HepG2 (cell line): ENCODE data around the gene CEP78. TPM values are rescaled to one million over a fixed set of nuclear protein-coding genes. Genes with fewer than 3 reads are reported as not detected.
A peak's percentile ranks its signal among the peaks of the same experiment; 100 is the strongest.

Source experiments
- ATAC-seq: fragments of 200-7000 bp; cut with Tn5 transposase; 3 replicates; pipeline ENCODE4 v1.9.1; 2020; ENCODE audit warnings: mild to moderate bottlenecking, moderate library complexity
- BruUV-seq: library from RNA; stranded (reverse); fragments of 400-500 nt; replicated peaks from 2 replicates; lab custom pipeline; 2021; lab: Mats Ljungman, UMichigan
- CTCF ChIA-PET: fragments of 300-600 bp; formaldehyde crosslinking; extraction: SDS; loops from one replicate; lab custom pipeline; 2021; ENCODE audit warnings: low total read pairs, inconsistent platforms, low intra/inter-chr PET ratio; lab: Yijun Ruan, JAX
- POLR2A ChIA-PET: fragments of 350-600 bp; sonication (Branson Sonifier 250); formaldehyde crosslinking; loops from one replicate; lab custom pipeline; 2020; ENCODE audit warnings: antibody characterized with exemption, inconsistent platforms; lab: Yijun Ruan, JAX
- DNase-seq: peaks from one replicate; pipeline ENCODE4 v3.0.0-alpha.2; 2015; ENCODE audit warnings: low spot score
- FAIRE-seq: peaks from 3 replicates; lab custom pipeline; 2011; peaks lifted over from hg19 to GRCh38; lab: Jason Lieb, UNC
- H2AFZ ChIP-seq: one replicate; pipeline ENCODE4 v1.6.1; 2011; ENCODE audit warnings: low read length, inconsistent platforms
- H3K27ac ChIP-seq: fragments of 300-600 bp; 3 replicates; pipeline ENCODE4 v1.8.0; 2011; ENCODE audit warnings: mixed run types, mild to moderate bottlenecking, mixed read lengths, low read length, inconsistent platforms; ENCODE audit not compliant: insufficient read depth; ENCODE audit errors: extremely low read length
- H3K27me3 ChIP-seq, 2 experiments: fragments of 200-600 bp in 1 of 2; 2 replicates in 1 of 2; 3 replicates in 1 of 2; pipeline versions ENCODE4 v1.6.0 to v1.8.0; 2011; ENCODE audit warnings: low read length in 2 of 2, mild to moderate bottlenecking in 2 of 2, moderate library complexity in 2 of 2, inconsistent platforms in 1 of 2; ENCODE audit not compliant: insufficient read depth in 2 of 2, control insufficient read depth in 1 of 2
- H3K36me3 ChIP-seq, 2 experiments: fragments of 200-600 bp in 1 of 2; replicated peaks in 1 of 2; 2 replicates in 1 of 2; 3 replicates in 1 of 2; pipeline versions ENCODE4 v1.5.1 to v1.8.0; 2011; ENCODE audit warnings: low read length in 2 of 2, inconsistent platforms in 1 of 2; ENCODE audit not compliant: insufficient read depth in 2 of 2, control insufficient read depth in 1 of 2
- H3K4me1 ChIP-seq: 2 replicates; pipeline ENCODE4 v1.5.1; 2012; ENCODE audit warnings: low read length, inconsistent platforms; ENCODE audit not compliant: insufficient read depth
- H3K4me2 ChIP-seq: 2 replicates; pipeline ENCODE4 v1.6.0; 2011; ENCODE audit warnings: low read depth, low read length, inconsistent platforms
- H3K4me3 ChIP-seq, 3 experiments: fragments of 200-600 bp in 1 of 3; sonication (generic), shearing (Covaris generic) in 1 of 3; replicated peaks in 1 of 3; 2 replicates each; pipeline ENCODE4 v1.5.1; 2011 to 2016; ENCODE audit warnings: low read length in 3 of 3, inconsistent platforms in 2 of 3, low read depth in 2 of 3, mild to moderate bottlenecking in 2 of 3, control low read depth in 1 of 3, mixed read lengths in 1 of 3; ENCODE audit not compliant: insufficient read depth in 1 of 3
- H3K79me2 ChIP-seq: one replicate; pipeline ENCODE4 v1.6.1; 2011; ENCODE audit warnings: low read length, inconsistent platforms; ENCODE audit not compliant: insufficient read depth
- H3K9ac ChIP-seq: 2 replicates; pipeline ENCODE4 v1.6.0; 2011; ENCODE audit warnings: mild to moderate bottlenecking, low read depth, low read length, inconsistent platforms; ENCODE audit not compliant: insufficient read depth
- H3K9me3 ChIP-seq: 2 replicates; pipeline ENCODE4 v1.5.1; 2012; ENCODE audit warnings: mild to moderate bottlenecking, low read length
- H4K20me1 ChIP-seq: 2 replicates; pipeline ENCODE4 v1.6.0; 2011; ENCODE audit warnings: inconsistent platforms, mild to moderate bottlenecking, low read length, moderate library complexity; ENCODE audit not compliant: insufficient read depth
- ATRX ChIP-seq: sonication (generic); formaldehyde crosslinking; IDR thresholded peaks from 2 replicates; pipeline ENCODE4 v1.4.0; 2020; ENCODE audit warnings: missing genetic modification reagents, borderline replicate concordance
- ETS1 ChIP-seq: sonication (generic); formaldehyde crosslinking; IDR thresholded peaks from 2 replicates; pipeline ENCODE4 v1.4.0; 2020; ENCODE audit warnings: missing genetic modification reagents
- GABPB1 ChIP-seq: IDR thresholded peaks from 2 replicates; pipeline ENCODE4 v1.6.1; 2016; ENCODE audit warnings: mild to moderate bottlenecking, missing genetic modification reagents, moderate library complexity, missing compliant biosample characterization
- KDM3A ChIP-seq: IDR thresholded peaks from 2 replicates; pipeline ENCODE4 v1.6.1; 2018; ENCODE audit warnings: low read depth, missing compliant biosample characterization
- NCOR1 ChIP-seq: fragments of 200-600 bp; sonication (generic); IDR thresholded peaks from 2 replicates; pipeline ENCODE4 v1.7.0; 2017; ENCODE audit warnings: antibody characterized with exemption, low read length, borderline replicate concordance
- NFRKB ChIP-seq: fragments of 450-650 bp; IDR thresholded peaks from 2 replicates; pipeline ENCODE4 v1.6.1; 2017
- NR0B2 ChIP-seq: sonication (generic); formaldehyde crosslinking; IDR thresholded peaks from 2 replicates; pipeline ENCODE4 v1.4.0; 2020; ENCODE audit warnings: mild to moderate bottlenecking, missing genetic modification reagents
- POLR2AphosphoS5 ChIP-seq: IDR thresholded peaks from 2 replicates; pipeline ENCODE4 v1.6.1; 2012; ENCODE audit warnings: low read depth, low read length
- SNRNP70 ChIP-seq: fragments of 200-400 bp; formaldehyde crosslinking; IDR thresholded peaks from 2 replicates; pipeline ENCODE4 v1.6.1; 2017; ENCODE audit warnings: mild to moderate bottlenecking, low read depth, low read length, moderate library complexity
- TBX3 ChIP-seq: fragments of 450-650 bp; IDR thresholded peaks from 2 replicates; pipeline ENCODE4 v1.6.1; 2017; ENCODE audit warnings: antibody characterized with exemption, mild to moderate bottlenecking, inconsistent platforms, borderline replicate concordance
- ZFP1 ChIP-seq: IDR thresholded peaks from 2 replicates; pipeline ENCODE4 v1.6.1; 2016
- ZNF124 ChIP-seq: sonication (generic); formaldehyde crosslinking; IDR thresholded peaks from 2 replicates; pipeline ENCODE4 v1.4.0; 2020; ENCODE audit warnings: missing genetic modification reagents
- ZNF337 ChIP-seq: sonication (generic); formaldehyde crosslinking; IDR thresholded peaks from 2 replicates; pipeline ENCODE4 v1.5.1; 2020; ENCODE audit warnings: missing genetic modification reagents, low read depth, mild to moderate bottlenecking, borderline replicate concordance
- WGBS: methylation state at CpG from one replicate; pipeline ENCODE4 v1.1.6; 2017; ENCODE audit warnings: low lambda C conversion rate; 5-methylcytosine and 5-hydroxymethylcytosine counted together
- in situ Hi-C: cut with HindIII; loops from 2 replicates; pipeline ENCODE4 v1.10.0; 2017; ENCODE audit warnings: low pct_unique_long_range_greater_than_20kb; ENCODE audit not compliant: extremely low pct_ligation_motif_present
- intact Hi-C: fragments of 100-400 bp; cut with micrococcal nuclease; formaldehyde crosslinking; loops from one replicate; pipeline ENCODE4 v1.10.0; 2022; ENCODE audit not compliant: unreplicated experiment
- polyA plus RNA-seq, 8 experiments: library from polyadenylated mRNA; depleted of rRNA in 3 of 8; stranded (reverse) in 7 of 8; unstranded in 1 of 8; fragments of >200 nt; fragmentation: Illumina TruSeq in 4 of 8; extraction: Trizol in 4 of 8; gene quantifications; 2 replicates each; pipeline versions ENCODE4 v1.2.1 to v1.2.3, GENCODE V29; 2011 to 2016; ENCODE audit warnings: low read depth in 4 of 8, missing spikeins in 1 of 8, mixed read lengths in 1 of 8; ENCODE audit not compliant: insufficient read depth in 1 of 8
- total RNA-seq, 5 experiments: library from RNA; depleted of rRNA; stranded (reverse); fragments of >200 nt; fragmentation: Illumina TruSeq; extraction: Trizol; gene quantifications; 2 replicates each; pipeline ENCODE4 v1.2.3, GENCODE V29; 2016; ENCODE audit warnings: low read depth in 1 of 5
- TF ChIP-seq, protein P1 (sequence below): sonication (generic); formaldehyde crosslinking; IDR thresholded peaks from 2 replicates; pipeline ENCODE4 v1.4.0; 2020; ENCODE audit warnings: mild to moderate bottlenecking, missing genetic modification reagents

CEP78 gene
- total and polyA plus RNA-seq, 2 of the 13 experiments (the other 11 are each of a cell fraction or from before 2014, with no cell fraction given), result 5.1 to 30.8 TPM

- BruUV-seq, result no TSS peak
- Histone ChIP-seq H3K27ac (peak overlapping the region; percentile 83), H3K9me3 (no peaks in the 10 kb centered on the region), H3K36me3 (no peaks in the 10 kb centered on the region), H2AFZ (no peak overlapping the region), H3K4me2 (peak overlapping the region; percentile 59), H4K20me1 (no peaks in the 10 kb centered on the region), H3K4me1 (peaks cover 64% of the 10 kb centered on the region), H3K27me3 (no peaks in the 10 kb centered on the region), H3K79me2 (no peaks in the 10 kb centered on the region), H3K9ac (peak overlapping the region; percentile 8; the same call in 1 of the 2 replicates), H3K4me3 (peak overlapping the region in 1 of 3 experiments; percentile 2; a peak in 1 of 6 replicates)
- 32% methylated on average over 6 of the region's 6 CpGs for WGBS
- in situ Hi-C loops, result no loop called here
- CTCF ChIA-PET, result no interaction called here
- intact Hi-C loops, result loop anchor here (1.0 kb wide), 1 partner anchor 9 kb away; no protein-coding TSS in a partner anchor
- POLR2A ChIA-PET, result interaction anchor here (1.0 to 6.1 kb wide), 3 partner anchors 9 to 17 kb away, joined by 3 to 107 read pairs (median 3); partner anchors contain the start of gene PSAT1
- peak; percentile 93 for ATAC-seq
- peak; percentile 94 for DNase-seq
- peak; percentile 95 for FAIRE-seq
- TF ChIP-seq TBX3, result peak; percentile 61; the same call in 1 of the 2 replicates
- TF ChIP-seq SNRNP70, result no peak
- TF ChIP-seq ETS1 (CRISPR knock-in tag), result no peak
- 0 out of 2 replicates have a peak, but pooled peaks have one; percentile 27 for TF ChIP-seq ZNF124 (CRISPR knock-in tag)
- no peak for TF ChIP-seq ATRX (CRISPR knock-in tag)
- TF ChIP-seq ZNF337 (CRISPR knock-in tag), result 0 out of 2 replicates have a peak, but pooled peaks have one; percentile 40
- no peak for TF ChIP-seq POLR2AphosphoS5
- TF ChIP-seq ZFP1 (CRISPR knock-in tag), result no peak
- TF ChIP-seq, protein P1, sequence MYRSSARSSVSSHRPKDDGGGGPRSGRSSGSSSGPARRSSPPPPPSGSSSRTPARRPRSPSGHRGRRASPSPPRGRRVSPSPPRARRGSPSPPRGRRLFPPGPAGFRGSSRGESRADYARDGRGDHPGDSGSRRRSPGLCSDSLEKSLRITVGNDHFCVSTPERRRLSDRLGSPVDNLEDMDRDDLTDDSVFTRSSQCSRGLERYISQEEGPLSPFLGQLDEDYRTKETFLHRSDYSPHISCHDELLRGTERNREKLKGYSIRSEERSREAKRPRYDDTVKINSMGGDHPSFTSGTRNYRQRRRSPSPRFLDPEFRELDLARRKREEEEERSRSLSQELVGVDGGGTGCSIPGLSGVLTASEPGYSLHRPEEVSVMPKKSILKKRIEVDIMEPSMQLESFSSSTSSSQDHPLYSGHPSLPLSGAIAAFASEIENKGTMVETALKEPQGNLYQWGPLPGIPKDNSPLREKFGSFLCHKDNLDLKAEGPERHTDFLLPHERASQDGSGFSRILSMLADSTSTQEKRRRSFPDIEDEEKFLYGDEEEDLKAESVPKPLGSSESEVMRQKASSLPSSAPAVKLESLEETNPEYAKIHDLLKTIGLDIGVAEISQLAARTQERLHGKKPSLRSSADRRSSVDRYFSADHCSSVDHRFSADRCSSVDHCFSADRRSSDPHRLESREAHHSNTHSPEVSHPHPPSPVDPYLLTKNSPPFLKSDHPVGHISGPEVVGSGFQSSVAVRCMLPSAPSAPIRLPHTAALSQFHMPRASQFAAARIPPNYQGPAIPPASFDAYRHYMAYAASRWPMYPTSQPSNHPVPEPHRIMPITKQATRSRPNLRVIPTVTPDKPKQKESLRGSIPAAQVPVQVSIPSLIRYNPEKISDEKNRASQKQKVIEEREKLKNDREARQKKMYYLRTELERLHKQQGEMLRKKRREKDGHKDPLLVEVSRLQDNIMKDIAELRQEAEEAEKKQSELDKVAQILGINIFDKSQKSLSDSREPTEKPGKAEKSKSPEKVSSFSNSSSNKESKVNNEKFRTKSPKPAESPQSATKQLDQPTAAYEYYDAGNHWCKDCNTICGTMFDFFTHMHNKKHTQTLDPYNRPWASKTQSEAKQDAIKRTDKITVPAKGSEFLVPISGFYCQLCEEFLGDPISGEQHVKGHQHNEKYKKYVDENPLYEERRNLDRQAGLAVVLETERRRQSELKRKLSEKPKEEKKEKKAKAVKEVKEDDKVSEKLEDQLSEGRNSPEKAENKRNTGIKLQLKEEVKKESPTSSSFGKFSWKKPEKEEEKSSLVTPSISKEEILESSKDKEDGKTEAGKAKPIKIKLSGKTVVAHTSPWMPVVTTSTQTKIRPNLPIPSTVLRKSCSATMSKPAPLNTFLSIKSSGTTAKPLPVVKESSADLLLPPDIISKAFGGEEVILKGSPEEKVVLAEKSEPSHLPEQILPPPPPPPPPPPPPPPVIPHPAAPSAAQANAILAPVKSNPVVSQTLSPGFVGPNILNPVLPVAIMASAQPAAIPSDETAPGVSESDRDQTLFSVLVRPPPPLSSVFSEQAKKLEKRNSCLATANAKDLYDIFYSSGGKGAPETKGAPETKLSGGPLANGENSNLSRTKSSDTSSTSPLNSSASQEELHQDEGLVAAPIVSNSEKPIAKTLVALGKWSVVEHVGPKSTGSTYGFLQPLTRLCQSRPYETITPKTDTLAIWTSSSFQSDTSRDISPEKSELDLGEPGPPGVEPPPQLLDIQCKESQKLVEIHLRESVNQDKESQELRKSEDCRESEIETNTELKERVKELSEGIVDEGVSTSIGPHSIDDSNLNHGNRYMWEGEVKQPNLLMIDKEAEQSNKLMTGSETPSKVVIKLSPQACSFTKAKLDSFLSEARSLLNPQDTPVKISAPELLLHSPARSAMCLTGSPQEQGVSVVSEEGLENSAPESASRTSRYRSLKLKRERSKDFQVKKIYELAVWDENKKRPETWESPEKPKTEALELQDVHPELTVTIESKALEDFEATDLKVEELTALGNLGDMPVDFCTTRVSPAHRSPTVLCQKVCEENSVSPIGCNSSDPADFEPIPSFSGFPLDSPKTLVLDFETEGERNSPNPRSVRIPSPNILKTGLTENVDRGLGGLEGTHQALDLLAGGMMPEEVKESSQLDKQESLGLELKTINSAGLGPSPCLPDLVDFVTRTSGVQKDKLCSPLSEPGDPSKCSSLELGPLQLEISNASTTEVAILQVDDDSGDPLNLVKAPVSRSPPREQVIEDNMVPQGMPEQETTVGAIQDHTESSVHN (CRISPR knock-in tag), result no peak
- peak; percentile 84 for TF ChIP-seq NCOR1
- TF ChIP-seq NFRKB, result no peak
- TF ChIP-seq KDM3A (CRISPR knock-in tag), result peak; percentile 65; the same call in 1 of the 2 replicates
- peak; percentile 36; the same call in 1 of the 2 replicates for TF ChIP-seq GABPB1 (CRISPR knock-in tag)
- TF ChIP-seq NR0B2 (CRISPR knock-in tag), result no peak
These were observed 51.1 kb downstream of the CEP78 start for GRCh38 chr9:78286946-78287388.
